HepG2 (cell line): ENCODE data around the gene SP3. TPM values are rescaled to one million over a fixed set of nuclear protein-coding genes. Genes with fewer than 3 reads are reported as not detected.

Experiments
- ATAC-seq: fragments of 200-7000 bp; cut with Tn5 transposase; 3 replicates; pipeline ENCODE4 v1.9.1; 2020; ENCODE audit warnings: mild to moderate bottlenecking, moderate library complexity
- BruUV-seq: library from RNA; stranded (reverse); fragments of 400-500 nt; replicated peaks from 2 replicates; lab custom pipeline; 2021; lab: Mats Ljungman, UMichigan
- CTCF ChIA-PET: fragments of 300-600 bp; formaldehyde crosslinking; extraction: SDS; loops from one replicate; lab custom pipeline; 2021; ENCODE audit warnings: low total read pairs, inconsistent platforms, low intra/inter-chr PET ratio; lab: Yijun Ruan, JAX
- POLR2A ChIA-PET: fragments of 350-600 bp; sonication (Branson Sonifier 250); formaldehyde crosslinking; loops from one replicate; lab custom pipeline; 2020; ENCODE audit warnings: antibody characterized with exemption, inconsistent platforms; lab: Yijun Ruan, JAX
- DNase-seq: peaks from one replicate; pipeline ENCODE4 v3.0.0-alpha.2; 2015; ENCODE audit warnings: low spot score
- FAIRE-seq: peaks from 3 replicates; lab custom pipeline; 2011; peaks lifted over from hg19 to GRCh38; lab: Jason Lieb, UNC
- H2AFZ ChIP-seq: one replicate; pipeline ENCODE4 v1.6.1; 2011; ENCODE audit warnings: low read length, inconsistent platforms
- H3K27ac ChIP-seq: fragments of 300-600 bp; 3 replicates; pipeline ENCODE4 v1.8.0; 2011; ENCODE audit warnings: mixed run types, mild to moderate bottlenecking, mixed read lengths, low read length, inconsistent platforms; ENCODE audit not compliant: insufficient read depth; ENCODE audit errors: extremely low read length
- H3K27me3 ChIP-seq, 2 experiments: fragments of 200-600 bp in 1 of 2; 2 replicates in 1 of 2; 3 replicates in 1 of 2; pipeline versions ENCODE4 v1.6.0 to v1.8.0; 2011; ENCODE audit warnings: low read length in 2 of 2, mild to moderate bottlenecking in 2 of 2, moderate library complexity in 2 of 2, inconsistent platforms in 1 of 2; ENCODE audit not compliant: insufficient read depth in 2 of 2, control insufficient read depth in 1 of 2
- H3K36me3 ChIP-seq, 2 experiments: fragments of 200-600 bp in 1 of 2; replicated peaks in 1 of 2; 2 replicates in 1 of 2; 3 replicates in 1 of 2; pipeline versions ENCODE4 v1.5.1 to v1.8.0; 2011; ENCODE audit warnings: low read length in 2 of 2, inconsistent platforms in 1 of 2; ENCODE audit not compliant: insufficient read depth in 2 of 2, control insufficient read depth in 1 of 2
- H3K4me1 ChIP-seq: 2 replicates; pipeline ENCODE4 v1.5.1; 2012; ENCODE audit warnings: low read length, inconsistent platforms; ENCODE audit not compliant: insufficient read depth
- H3K4me2 ChIP-seq: 2 replicates; pipeline ENCODE4 v1.6.0; 2011; ENCODE audit warnings: low read depth, low read length, inconsistent platforms
- H3K4me3 ChIP-seq, 3 experiments: fragments of 200-600 bp in 1 of 3; sonication (generic), shearing (Covaris generic) in 1 of 3; replicated peaks in 1 of 3; 2 replicates each; pipeline ENCODE4 v1.5.1; 2011 to 2016; ENCODE audit warnings: low read length in 3 of 3, inconsistent platforms in 2 of 3, low read depth in 2 of 3, mild to moderate bottlenecking in 2 of 3, control low read depth in 1 of 3, mixed read lengths in 1 of 3; ENCODE audit not compliant: insufficient read depth in 1 of 3
- H3K79me2 ChIP-seq: one replicate; pipeline ENCODE4 v1.6.1; 2011; ENCODE audit warnings: low read length, inconsistent platforms; ENCODE audit not compliant: insufficient read depth
- H3K9ac ChIP-seq: 2 replicates; pipeline ENCODE4 v1.6.0; 2011; ENCODE audit warnings: mild to moderate bottlenecking, low read depth, low read length, inconsistent platforms; ENCODE audit not compliant: insufficient read depth
- H3K9me3 ChIP-seq: 2 replicates; pipeline ENCODE4 v1.5.1; 2012; ENCODE audit warnings: mild to moderate bottlenecking, low read length
- H4K20me1 ChIP-seq: 2 replicates; pipeline ENCODE4 v1.6.0; 2011; ENCODE audit warnings: inconsistent platforms, mild to moderate bottlenecking, low read length, moderate library complexity; ENCODE audit not compliant: insufficient read depth
- HOMEZ ChIP-seq: IDR thresholded peaks from 2 replicates; pipeline ENCODE4 v1.6.1; 2016; ENCODE audit warnings: low read depth
- JUN ChIP-seq: sonication (generic); formaldehyde crosslinking; IDR thresholded peaks from 2 replicates; pipeline ENCODE4 v1.4.0; 2020; ENCODE audit warnings: mild to moderate bottlenecking, missing genetic modification reagents
- KLF9 ChIP-seq: IDR thresholded peaks from 2 replicates; pipeline ENCODE4 v1.6.1; 2016; ENCODE audit warnings: low read depth
- MAF1 ChIP-seq: sonication (generic); formaldehyde crosslinking; IDR thresholded peaks from 2 replicates; pipeline ENCODE4 v1.5.0; 2020; ENCODE audit warnings: missing genetic modification reagents, borderline replicate concordance
- NFE2 ChIP-seq: sonication (generic); formaldehyde crosslinking; IDR thresholded peaks from 2 replicates; pipeline ENCODE4 v1.4.0; 2020; ENCODE audit warnings: missing genetic modification reagents
- SYNCRIP ChIP-seq: fragments of 200-400 bp; formaldehyde crosslinking; IDR thresholded peaks from 2 replicates; pipeline ENCODE4 v1.6.1; 2018; ENCODE audit warnings: mild to moderate bottlenecking, low read depth, low read length; ENCODE audit not compliant: insufficient read depth
- ZBTB21 ChIP-seq: sonication (generic); formaldehyde crosslinking; IDR thresholded peaks from 2 replicates; pipeline ENCODE4 v1.4.0; 2020; ENCODE audit warnings: missing genetic modification reagents
- ZC3H13 ChIP-seq: sonication (generic); formaldehyde crosslinking; IDR thresholded peaks from 2 replicates; pipeline ENCODE4 v1.8.1; 2023; ENCODE audit warnings: mild to moderate bottlenecking, missing genetic modification reagents, moderate library complexity
- ZNF180 ChIP-seq: sonication (generic); formaldehyde crosslinking; IDR thresholded peaks from 2 replicates; pipeline ENCODE4 v1.4.0; 2020; ENCODE audit warnings: low read depth, missing genetic modification reagents, borderline replicate concordance
- ZNF232 ChIP-seq: sonication (generic); formaldehyde crosslinking; IDR thresholded peaks from 2 replicates; pipeline ENCODE4 v1.4.0; 2020; ENCODE audit warnings: missing genetic modification reagents, borderline replicate concordance
- ZSCAN22 ChIP-seq: sonication (generic); formaldehyde crosslinking; IDR thresholded peaks from 2 replicates; pipeline ENCODE4 v1.4.0; 2020; ENCODE audit warnings: mild to moderate bottlenecking, missing genetic modification reagents
- WGBS: methylation state at CpG from one replicate; pipeline ENCODE4 v1.1.6; 2017; ENCODE audit warnings: low lambda C conversion rate; 5-methylcytosine and 5-hydroxymethylcytosine counted together
- in situ Hi-C: cut with HindIII; loops from 2 replicates; pipeline ENCODE4 v1.10.0; 2017; ENCODE audit warnings: low pct_unique_long_range_greater_than_20kb; ENCODE audit not compliant: extremely low pct_ligation_motif_present
- intact Hi-C: fragments of 100-400 bp; cut with micrococcal nuclease; formaldehyde crosslinking; loops from one replicate; pipeline ENCODE4 v1.10.0; 2022; ENCODE audit not compliant: unreplicated experiment
- polyA plus RNA-seq, 8 experiments: library from polyadenylated mRNA; depleted of rRNA in 3 of 8; stranded (reverse) in 7 of 8; unstranded in 1 of 8; fragments of >200 nt; fragmentation: Illumina TruSeq in 4 of 8; extraction: Trizol in 4 of 8; gene quantifications; 2 replicates each; pipeline versions ENCODE4 v1.2.1 to v1.2.3, GENCODE V29; 2011 to 2016; ENCODE audit warnings: low read depth in 4 of 8, missing spikeins in 1 of 8, mixed read lengths in 1 of 8; ENCODE audit not compliant: insufficient read depth in 1 of 8
- total RNA-seq, 5 experiments: library from RNA; depleted of rRNA; stranded (reverse); fragments of >200 nt; fragmentation: Illumina TruSeq; extraction: Trizol; gene quantifications; 2 replicates each; pipeline ENCODE4 v1.2.3, GENCODE V29; 2016; ENCODE audit warnings: low read depth in 1 of 5

The SP3 gene
- total and polyA plus RNA-seq, 2 of the 13 experiments (the other 11 are each of a cell fraction or from before 2014, with no cell fraction given), result 57.3 to 132 TPM

GRCh38 chr2:173938700-173939384 is 26.3 kb downstream of the SP3 start:
- no peak overlapping the region for H3K4me2 ChIP-seq
- no peak overlapping the region for H3K27ac ChIP-seq
- H2AFZ ChIP-seq, result no peak overlapping the region
- H3K36me3 ChIP-seq, result peaks cover 1 to 14% of the 10 kb centered on the region in 2 experiments; a peak in 4 of 5 replicates
- DNase-seq (no peak), ATAC-seq (no peak), FAIRE-seq (no peak)
- in situ Hi-C loops (no loop called here), intact Hi-C loops (no loop called here)
- TF ChIP-seq ZSCAN22 (CRISPR knock-in tag), result no peak
- TF ChIP-seq ZC3H13, result no peak
- TF ChIP-seq KLF9, result no peak
- TF ChIP-seq JUN (CRISPR knock-in tag), result no peak
- TF ChIP-seq SYNCRIP, result no peak
- TF ChIP-seq ZNF232 (CRISPR knock-in tag), result no peak
- no peak for TF ChIP-seq NFE2 (CRISPR knock-in tag)
- no peak for TF ChIP-seq MAF1
- TF ChIP-seq HOMEZ (CRISPR knock-in tag), result no peak
- TF ChIP-seq ZNF180 (CRISPR knock-in tag), result no peak
- TF ChIP-seq ZBTB21, result no peak
- H3K9ac ChIP-seq, result no peak overlapping the region
- H3K79me2 ChIP-seq, result peaks cover 100% of the 10 kb centered on the region
- H3K9me3 ChIP-seq, result no peaks in the 10 kb centered on the region
- H3K27me3 ChIP-seq, result no peaks in the 10 kb centered on the region
- no TSS peak for BruUV-seq
- H3K4me1 ChIP-seq, result peaks cover 47% of the 10 kb centered on the region
- ChIA-PET CTCF (no interaction called here), POLR2A (no interaction called here)
- peaks cover 91% of the 10 kb centered on the region for H4K20me1 ChIP-seq
- 98% methylated on average over 2 of the region's 2 CpGs for WGBS
- no peak overlapping the region for H3K4me3 ChIP-seq
